ENCODE data around the gene SCLY.
"Not testable (repeated sequence)": the region's sequence is repeated elsewhere in the genome, so short reads cannot be mapped to it uniquely, and the experiment has no call there.

The SCLY gene

DNA sequence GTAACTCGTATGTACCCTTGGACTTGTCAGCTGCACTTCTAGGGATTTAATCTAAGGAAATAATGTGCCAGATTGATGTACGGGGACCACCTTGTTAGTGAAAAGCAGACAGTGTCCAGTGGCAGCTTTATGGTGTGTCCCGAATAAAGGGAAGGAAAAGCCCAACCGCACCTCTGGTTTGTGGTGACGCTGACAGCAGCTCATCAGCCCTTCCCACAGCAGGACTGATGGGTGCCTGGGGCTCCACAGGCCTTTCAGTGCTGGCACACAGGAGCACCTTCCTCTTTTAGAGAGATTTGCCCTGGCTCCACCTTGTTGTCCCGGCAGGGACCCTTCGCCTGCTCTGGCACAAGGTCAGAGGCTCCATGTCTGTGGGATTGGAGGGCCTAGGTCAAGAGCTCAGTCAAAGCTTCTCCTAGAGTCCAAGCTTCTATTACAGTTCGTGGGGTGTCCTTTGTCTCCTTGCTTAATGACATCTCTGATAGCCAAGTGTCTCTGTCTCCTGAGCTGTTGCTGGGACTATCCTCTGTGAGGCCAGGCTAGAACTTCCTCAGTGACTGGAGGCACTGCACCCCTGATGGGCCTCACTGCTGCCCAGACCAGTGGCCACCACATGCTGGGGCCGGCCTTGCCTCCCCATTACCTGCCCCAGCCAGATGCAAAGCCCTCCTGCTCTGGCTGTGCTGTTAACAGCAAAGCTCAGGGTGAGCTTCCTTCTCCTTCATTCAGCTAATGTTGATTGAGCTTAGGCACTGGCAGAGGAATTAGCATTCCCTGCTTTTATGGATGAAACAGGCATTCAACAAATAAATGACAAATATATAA is 33.0 kb upstream of the SCLY start:
- no peak overlapping the region for H3K4me3 ChIP-seq (replicated peaks in 1 of 2; ENCODE audit: low read depth in 2 of 2, low read length in 2 of 2)
- TF ChIP-seq, protein P1, sequence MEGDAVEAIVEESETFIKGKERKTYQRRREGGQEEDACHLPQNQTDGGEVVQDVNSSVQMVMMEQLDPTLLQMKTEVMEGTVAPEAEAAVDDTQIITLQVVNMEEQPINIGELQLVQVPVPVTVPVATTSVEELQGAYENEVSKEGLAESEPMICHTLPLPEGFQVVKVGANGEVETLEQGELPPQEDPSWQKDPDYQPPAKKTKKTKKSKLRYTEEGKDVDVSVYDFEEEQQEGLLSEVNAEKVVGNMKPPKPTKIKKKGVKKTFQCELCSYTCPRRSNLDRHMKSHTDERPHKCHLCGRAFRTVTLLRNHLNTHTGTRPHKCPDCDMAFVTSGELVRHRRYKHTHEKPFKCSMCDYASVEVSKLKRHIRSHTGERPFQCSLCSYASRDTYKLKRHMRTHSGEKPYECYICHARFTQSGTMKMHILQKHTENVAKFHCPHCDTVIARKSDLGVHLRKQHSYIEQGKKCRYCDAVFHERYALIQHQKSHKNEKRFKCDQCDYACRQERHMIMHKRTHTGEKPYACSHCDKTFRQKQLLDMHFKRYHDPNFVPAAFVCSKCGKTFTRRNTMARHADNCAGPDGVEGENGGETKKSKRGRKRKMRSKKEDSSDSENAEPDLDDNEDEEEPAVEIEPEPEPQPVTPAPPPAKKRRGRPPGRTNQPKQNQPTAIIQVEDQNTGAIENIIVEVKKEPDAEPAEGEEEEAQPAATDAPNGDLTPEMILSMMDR (IDR thresholded peaks at IDR 0.05; ENCODE audit: low read depth, low read length): no peak
- DNase-seq (ENCODE audit: low read depth in 2 of 2): no peak

DNA sequence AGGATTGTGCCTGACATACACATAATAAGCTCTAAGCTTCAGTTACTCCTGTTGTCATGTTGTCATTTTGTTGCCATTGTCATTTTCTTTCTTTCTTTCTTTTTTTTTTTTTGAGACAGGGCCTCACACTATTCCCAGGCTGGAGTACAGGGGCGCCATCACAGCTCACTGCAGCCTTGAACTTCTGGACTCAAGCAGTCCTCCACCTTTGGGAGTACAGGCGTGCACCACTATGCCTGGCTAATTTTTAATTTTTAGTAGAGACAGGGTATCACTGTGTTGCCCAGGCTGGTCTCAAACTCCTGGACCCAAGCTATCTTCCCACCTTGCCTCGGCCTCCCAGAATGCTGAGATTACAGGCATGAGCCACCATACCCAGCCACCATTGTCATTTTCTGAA is 30.9 kb upstream of the SCLY start:
- TF ChIP-seq, protein P1 (IDR thresholded peaks at IDR 0.05; ENCODE audit: low read depth, low read length): no peak
- no peak for DNase-seq (ENCODE audit: low read depth in 2 of 2)
- H3K4me3 ChIP-seq (replicated peaks in 1 of 2; ENCODE audit: low read depth in 2 of 2, low read length in 2 of 2): no peak overlapping the region

DNA sequence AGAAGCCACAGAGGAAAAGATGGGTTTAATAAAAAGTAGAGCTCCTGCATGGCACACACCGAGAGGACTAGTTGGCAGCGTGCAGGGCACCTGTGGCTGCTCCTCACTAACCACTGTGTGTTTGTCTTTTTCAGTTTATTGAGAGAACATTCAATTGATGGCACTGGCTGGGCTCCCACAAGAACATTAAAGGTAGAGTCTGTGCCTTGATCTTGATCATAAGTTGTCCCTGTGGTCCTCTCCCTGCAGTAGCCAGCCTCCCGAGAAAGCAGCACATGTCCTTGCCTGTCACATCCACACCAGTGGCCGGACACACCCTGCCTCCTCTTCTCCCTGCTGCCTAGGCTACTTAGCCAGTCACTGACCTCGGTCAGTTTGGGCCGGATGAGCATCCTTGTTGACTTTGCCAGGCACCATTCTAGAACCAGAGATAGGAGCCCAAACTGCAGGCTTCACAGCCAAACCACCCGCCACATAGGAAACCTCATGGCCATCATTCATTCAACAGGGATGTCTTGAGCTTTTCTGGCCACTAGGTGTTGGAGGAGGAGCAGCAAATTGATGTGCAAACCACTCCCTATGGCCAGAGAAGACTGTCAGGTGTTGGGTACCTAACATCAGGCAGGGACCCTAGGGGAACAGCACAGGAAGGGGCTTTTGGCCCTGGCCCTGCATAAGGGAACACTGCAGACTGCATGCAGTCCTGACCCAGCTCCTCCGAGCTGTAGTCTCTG is 30.2 kb upstream of the SCLY start:
- TF ChIP-seq, protein P1 (IDR thresholded peaks at IDR 0.05; ENCODE audit: low read depth, low read length): no peak
- H3K4me3 ChIP-seq (replicated peaks in 1 of 2; ENCODE audit: low read depth in 2 of 2, low read length in 2 of 2): no peak overlapping the region
- no peak for DNase-seq (ENCODE audit: low read depth in 2 of 2)

DNA sequence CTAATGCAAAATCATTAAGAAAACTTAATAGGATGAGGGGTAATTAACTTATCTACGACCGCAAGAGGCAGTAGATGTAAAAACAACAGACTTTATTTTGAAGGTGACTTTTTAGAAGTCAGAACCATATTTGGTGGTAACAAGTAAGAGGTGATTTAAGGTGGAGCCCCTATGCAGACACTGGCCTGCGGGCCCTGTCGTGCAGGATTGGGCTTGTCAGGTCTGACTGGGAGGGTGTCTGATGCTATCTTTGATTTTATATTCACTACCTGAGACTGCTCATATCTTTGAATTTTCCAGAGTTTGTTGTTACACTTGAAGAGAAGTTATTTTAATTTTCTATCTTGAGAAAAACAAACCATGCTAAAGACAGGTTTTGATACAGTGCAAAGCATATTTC is 29.1 kb upstream of the SCLY start:
- no peak for DNase-seq (ENCODE audit: low read depth in 2 of 2)
- TF ChIP-seq, protein P1 (IDR thresholded peaks at IDR 0.05; ENCODE audit: low read depth, low read length): no peak
- no peak overlapping the region for H3K4me3 ChIP-seq (replicated peaks in 1 of 2; ENCODE audit: low read depth in 2 of 2, low read length in 2 of 2)

DNA sequence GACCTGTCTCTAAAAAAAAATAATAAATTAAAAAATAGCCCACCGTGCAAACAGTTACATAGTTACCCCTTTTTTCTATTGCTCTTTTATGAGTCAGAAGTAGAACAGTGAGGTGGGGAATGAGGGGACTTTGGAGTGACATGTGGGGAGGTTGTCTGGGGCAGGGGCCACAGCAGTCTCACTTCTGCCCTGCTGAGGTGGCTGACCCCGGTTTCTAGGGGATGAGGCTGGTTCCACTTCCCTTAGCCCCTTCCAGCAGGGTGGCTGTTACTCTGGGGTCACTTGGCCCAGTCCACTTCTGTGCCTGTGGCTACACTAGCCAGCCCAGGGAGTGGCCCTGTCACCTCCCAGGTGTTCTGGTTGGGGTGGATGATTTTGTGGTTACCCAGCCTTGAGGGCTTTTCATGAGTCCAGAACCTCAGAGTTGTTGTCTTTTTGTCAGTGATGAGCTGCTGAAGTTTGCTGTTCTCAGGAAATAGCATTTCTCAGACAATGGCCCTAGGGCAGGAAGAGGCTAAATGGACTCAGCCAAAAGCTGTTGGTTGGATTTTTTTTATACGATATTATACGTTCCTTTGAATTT is 28.0 kb upstream of the SCLY start:
- no peak for DNase-seq (ENCODE audit: low read depth in 2 of 2)
- no peak overlapping the region for H3K4me3 ChIP-seq (replicated peaks in 1 of 2; ENCODE audit: low read depth in 2 of 2, low read length in 2 of 2)
- TF ChIP-seq, protein P1 (IDR thresholded peaks at IDR 0.05; ENCODE audit: low read depth, low read length): no peak

DNA sequence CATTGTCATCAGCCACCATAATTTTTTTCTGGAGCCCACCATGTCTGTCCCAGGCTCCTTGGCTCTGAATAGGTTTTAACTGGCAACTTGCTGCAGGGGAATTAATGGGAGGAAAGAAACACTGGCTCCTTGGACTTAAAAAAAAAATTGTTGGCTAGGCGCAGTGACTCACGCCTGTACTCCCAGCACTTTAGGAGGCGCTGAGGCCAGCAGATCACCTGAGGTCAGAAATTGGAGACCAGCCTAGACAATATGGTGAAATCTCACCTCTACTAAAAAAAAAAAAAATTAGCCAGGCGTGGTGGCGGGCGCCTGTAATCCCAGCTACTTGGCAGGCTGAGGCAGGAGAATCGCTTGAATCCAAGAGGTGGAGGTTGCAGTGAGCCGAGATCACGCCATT is 26.8 kb upstream of the SCLY start:
- not testable (repeated sequence) for DNase-seq (ENCODE audit: low read depth in 2 of 2); H3K4me3 ChIP-seq (replicated peaks in 1 of 2; ENCODE audit: low read depth in 2 of 2, low read length in 2 of 2)

DNA sequence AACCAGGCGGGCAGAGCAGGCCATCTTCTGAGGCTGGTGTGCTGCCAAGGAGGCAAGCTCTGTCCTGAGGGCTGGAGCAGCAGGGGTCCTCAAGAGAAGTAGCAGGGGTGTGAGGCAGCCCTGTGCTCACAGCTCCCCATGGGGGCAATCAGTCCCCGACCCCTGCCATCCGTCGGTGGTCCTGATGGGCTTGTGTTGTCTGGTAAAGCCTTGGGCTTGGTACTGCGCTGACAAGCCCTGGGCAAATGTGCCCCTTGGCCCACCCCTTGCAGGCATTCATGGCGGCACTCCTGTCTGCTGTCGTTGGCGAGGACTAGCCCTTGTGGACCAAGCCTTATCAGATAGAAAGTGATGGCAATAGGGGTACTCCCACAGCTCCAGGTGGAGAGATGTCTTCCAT is 22.6 kb upstream of the SCLY start:
- no peak overlapping the region for H3K4me3 ChIP-seq (replicated peaks in 1 of 2; ENCODE audit: low read depth in 2 of 2, low read length in 2 of 2)
- DNase-seq (ENCODE audit: low read depth in 2 of 2): no peak
- TF ChIP-seq, protein P1 (IDR thresholded peaks at IDR 0.05; ENCODE audit: low read depth, low read length): no peak
